KOPT-K1 (cell line): Measurements from ENCODE around the gene TMEM107.
A peak's percentile ranks its signal among the peaks of the same experiment; 100 is the strongest.
"Not testable (repeated sequence)": the region's sequence is repeated elsewhere in the genome, so short reads cannot be mapped to it uniquely, and the experiment has no call there.

Source experiments
- H3K27ac ChIP-seq: fragments of 200-600 bp; sonication (generic); 2 replicates; pipeline ENCODE4 v1.5.1; 2016; ENCODE audit warnings: antibody characterized with exemption, mild to moderate bottlenecking, low read depth, low read length; ENCODE audit not compliant: poor library complexity, severe bottlenecking
- H3K36me3 ChIP-seq: fragments of 200-600 bp; sonication (generic); 2 replicates; pipeline ENCODE4 v1.5.1; 2017; ENCODE audit warnings: antibody characterized with exemption, mild to moderate bottlenecking, low read length, moderate library complexity; ENCODE audit not compliant: insufficient read depth
- H3K9me3 ChIP-seq: fragments of 200-600 bp; sonication (generic); 2 replicates; pipeline ENCODE4 v1.5.1; 2017; ENCODE audit warnings: antibody characterized with exemption, low read length, mild to moderate bottlenecking; ENCODE audit not compliant: insufficient read depth, poor library complexity, severe bottlenecking

Gene TMEM107

DNA sequence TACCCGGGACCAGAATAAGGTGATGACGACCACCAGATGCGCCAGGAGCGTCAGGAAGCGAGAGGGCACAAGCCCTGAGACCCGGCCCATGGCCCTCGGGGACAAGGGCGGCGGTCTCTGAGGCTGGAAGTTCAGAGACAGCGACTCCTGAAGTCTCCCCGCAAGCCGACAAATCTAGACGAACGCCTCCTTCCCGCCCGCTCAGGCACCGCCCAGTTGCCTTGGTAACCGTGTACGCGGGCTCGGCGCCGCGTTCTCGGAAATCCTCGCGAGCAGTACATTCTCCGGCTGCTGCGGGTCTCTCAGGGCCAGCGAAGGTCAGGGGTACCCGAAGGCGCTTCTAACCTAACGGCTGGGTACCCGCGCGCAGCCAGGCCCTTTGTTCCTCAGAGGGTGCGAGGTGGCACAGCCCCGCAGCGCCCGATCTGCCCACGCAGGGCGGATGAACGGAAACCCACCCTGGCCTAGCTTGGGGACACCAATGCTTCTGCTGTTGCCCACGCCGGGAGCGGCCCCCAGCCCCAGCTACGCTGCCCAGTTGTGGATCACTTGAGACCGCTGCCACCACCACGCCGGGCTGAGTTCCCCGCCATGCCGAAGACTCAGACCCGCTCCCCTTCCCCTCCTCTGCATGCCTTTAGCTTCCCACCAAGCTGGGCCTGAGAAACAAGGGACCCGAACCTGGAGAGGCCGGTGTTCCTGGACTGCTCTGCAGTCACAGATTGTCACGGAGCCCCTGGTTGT lies at the start of gene TMEM107:
TSS of gene TMEM107 (minus strand) at position 184 of the 744 bp plus-strand sequence. CDS start at position 90, 94 bp downstream.
- Histone ChIP-seq H3K27ac (peak within 1 kb of the TSS; percentile 85), H3K9me3 (no peaks in the 10 kb centered on the region), H3K36me3 (no peaks in the 10 kb centered on the region)

DNA sequence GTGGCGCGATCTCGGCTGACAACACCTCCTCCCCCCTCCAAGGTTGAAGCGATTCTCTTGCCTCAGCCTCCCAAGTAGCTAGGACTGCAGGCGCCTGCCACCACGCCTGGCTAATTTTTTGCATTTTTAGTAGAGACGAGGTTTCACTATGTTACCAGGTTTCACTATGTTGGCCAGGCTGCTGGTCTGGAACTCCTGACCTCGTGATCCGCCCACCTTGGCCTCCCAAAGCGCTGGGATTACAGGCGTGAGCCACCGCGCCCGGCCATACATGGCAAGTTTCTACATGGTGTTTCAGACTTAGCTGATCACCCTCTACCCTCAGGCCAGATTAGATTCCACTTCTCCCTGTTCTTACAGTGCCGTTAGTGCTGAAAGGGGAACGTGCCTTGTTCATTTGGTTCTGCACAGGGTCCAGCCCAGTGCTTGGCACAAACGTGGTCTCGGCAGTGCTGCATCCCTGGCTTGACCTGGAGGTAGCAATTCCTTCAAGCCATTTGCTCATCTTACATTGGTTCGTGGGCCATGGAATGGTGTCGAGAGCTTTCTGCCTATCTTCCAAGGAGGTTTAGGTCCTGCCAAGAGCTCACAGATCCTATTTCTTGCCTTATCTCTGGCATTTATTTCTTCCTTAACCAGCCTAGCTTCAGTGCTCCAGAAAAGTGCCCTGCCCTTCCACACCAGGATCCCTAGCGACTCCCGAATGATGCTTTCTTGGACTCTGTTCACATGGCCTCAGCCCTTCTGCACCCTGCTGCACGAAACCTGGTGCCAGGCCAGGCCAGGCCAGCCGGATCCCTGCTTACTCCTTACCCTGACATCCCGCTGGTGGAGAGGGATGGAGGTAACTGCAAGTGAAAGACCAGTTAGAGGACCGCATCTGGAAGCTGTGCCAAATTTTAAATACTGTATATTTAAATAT lies 49.0 kb upstream of the TMEM107 start:
- no peak overlapping the region for H3K27ac ChIP-seq
- peaks cover 36% of the 10 kb centered on the region for H3K36me3 ChIP-seq
- H3K9me3 ChIP-seq, result no peaks in the 10 kb centered on the region

DNA sequence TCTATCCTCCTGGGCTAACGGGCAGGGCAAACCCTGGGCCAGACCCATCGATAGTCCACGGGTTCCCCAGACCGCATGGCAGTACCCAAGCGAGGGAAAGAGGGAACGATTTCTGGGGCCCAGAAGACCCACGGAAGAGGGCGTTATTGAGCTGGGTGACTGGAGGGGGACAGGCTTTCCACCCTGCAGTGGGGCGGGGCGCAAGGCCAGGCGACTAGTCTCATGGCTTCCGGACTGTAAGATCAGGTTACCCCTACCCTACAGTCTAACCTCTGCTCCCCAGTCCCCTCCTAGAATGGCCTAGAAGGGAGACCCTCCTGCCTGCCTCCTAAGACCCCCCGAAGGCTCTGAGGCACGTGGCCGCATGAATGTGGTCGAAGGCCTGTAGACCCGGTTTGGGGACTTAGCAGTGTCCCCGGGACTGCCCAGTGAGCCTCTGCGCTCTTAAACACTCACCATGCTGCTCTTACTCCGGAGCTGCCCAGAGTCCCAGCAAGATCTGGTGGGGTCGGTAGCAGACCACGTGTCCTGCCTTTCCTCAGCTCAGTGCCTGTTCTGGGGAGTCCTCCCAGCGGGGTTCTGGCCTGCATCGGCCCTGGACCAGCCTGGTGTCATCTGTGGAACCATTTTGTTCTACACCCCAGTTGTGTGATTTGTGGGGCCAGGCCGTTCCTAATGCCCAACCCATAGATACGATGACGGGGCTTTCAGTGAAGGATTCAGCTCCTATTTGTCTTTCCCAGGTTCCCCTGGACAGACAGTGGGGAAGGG lies 47.4 kb upstream of the TMEM107 start:
- Histone ChIP-seq H3K36me3 (peaks cover 19% of the 10 kb centered on the region), H3K27ac (peak overlapping the region; percentile 88), H3K9me3 (no peaks in the 10 kb centered on the region)

DNA sequence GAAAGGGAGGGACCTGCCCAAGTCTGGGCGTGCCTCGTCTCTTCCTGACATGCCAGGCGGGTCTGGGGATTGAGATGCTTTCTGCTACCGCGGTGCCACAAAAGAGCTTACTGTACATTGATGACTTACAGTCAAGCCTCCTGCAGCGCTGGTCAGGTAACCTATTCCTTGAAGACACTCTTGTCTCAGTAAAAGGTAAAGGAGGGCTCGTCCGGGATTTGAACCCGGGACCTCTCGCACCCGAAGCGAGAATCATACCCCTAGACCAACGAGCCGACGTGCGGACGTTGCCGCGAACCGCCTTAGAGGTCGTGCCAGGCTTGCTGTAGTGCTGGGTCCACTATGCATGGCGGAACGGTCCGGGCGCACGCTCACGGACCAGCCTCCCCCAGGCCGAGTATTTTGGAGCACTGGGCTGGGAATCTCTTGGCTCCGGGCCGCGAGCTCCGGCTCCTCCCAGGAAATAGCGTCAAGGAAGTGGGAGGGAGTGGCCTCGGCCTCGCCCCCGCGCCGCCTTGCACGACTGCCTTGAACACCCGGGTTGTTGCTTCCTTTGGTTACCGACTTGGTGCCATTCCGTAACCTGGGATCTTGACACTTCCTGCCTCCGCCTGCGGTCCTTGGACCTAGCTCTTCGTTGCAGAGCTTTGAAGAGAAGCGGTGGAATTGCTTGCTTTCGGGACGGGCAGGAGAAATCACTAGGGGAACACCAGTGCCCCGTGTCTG lies 46.6 kb upstream of the TMEM107 start:
- peak overlapping the region; percentile 88 for H3K27ac ChIP-seq
- H3K9me3 ChIP-seq, result no peaks in the 10 kb centered on the region
- H3K36me3 ChIP-seq, result peaks cover 12% of the 10 kb centered on the region

DNA sequence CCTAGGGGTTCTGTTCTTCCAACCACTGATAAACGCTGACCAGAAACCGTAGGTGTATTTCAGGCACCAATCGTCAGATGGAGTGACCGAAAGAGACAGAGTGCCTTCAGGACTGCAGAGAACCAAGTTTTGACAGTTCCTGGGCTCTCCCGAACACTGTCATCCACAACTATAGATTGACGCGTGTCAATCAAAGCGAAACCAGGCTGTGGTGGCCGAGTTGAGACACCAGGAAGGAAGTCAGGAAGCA lies 46.1 kb upstream of the TMEM107 start:
- Histone ChIP-seq H3K27ac (peak overlapping the region; percentile 88), H3K9me3 (no peaks in the 10 kb centered on the region), H3K36me3 (peaks cover 7% of the 10 kb centered on the region)

DNA sequence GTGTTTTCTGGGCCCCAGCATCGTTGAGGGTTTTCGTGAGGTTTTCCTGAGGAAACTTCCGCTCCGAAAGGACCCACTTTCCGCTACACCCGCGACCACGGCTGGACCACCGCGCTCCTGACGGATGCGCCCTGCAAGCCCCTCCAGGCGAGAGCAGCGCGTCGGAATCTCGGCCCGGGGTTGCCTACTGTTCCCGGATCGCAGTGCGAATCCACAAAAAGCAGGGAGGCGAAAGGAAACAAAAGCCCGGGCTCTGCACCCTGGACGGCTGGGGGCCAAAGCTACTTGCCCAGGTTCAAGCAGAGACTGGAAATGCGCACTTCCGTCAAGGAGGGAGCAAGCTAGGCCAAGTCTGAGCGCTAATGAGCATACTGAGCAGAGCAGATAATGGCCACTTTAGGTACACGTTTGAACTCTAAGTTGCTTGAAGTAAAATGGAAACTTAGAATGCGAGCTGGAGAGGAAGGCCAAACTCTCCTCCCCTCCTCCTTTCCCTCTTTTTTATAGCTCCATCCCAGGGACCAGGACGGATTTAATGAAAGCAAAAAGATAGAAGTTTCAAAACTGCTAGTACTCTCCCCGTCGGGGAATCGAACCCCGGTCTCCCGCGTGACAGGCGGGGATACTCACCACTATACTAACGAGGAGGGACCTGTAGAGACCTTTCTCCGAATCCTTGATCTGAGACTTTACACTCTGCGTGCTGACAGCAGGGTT lies 45.6 kb upstream of the TMEM107 start:
- no peaks in the 10 kb centered on the region for H3K9me3 ChIP-seq
- H3K27ac ChIP-seq, result peak overlapping the region; percentile 88
- peaks cover 2% of the 10 kb centered on the region for H3K36me3 ChIP-seq

DNA sequence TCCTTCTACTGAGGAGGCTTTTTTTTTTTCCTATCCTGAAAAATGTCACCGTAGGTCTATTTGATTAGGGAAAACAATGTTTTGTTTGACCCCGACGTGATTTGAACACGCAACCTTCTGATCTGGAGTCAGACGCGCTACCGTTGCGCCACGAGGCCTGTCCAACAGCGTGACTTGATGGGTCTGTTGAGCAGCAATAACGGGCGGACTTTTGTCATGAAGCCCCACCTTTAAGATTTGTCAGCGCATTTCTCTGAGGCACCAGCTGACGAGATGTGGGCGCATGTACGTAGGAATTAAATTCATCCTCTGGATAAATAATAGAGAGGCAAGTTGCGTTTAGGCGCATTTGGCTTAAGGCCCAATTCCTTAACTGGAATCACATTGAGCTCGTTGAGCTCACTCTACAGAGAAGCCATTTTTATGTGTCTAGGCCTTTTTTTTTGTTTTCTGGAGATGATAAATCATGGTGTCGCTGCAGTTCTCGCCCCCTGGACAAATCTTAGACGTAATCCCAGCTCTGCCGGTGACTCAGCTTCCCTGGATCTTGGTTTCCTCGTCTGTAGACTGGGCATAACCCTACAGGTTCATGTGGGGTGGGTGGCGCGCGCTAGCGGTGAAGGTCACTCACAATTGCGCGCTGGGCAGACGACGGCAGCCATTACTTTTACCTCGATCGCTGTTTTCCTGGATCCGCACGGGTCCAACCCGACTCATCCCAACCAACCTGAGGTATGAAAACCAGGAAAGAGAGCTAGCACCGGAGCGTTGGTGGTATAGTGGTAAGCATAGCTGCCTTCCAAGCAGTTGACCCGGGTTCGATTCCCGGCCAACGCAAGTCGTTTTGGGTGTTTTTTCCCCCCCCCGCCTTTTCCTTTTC lies 44.8 kb upstream of the TMEM107 start:
- Histone ChIP-seq H3K27ac (peak overlapping the region; percentile 88), H3K36me3 (no peaks in the 10 kb centered on the region), H3K9me3 (no peaks in the 10 kb centered on the region)

DNA sequence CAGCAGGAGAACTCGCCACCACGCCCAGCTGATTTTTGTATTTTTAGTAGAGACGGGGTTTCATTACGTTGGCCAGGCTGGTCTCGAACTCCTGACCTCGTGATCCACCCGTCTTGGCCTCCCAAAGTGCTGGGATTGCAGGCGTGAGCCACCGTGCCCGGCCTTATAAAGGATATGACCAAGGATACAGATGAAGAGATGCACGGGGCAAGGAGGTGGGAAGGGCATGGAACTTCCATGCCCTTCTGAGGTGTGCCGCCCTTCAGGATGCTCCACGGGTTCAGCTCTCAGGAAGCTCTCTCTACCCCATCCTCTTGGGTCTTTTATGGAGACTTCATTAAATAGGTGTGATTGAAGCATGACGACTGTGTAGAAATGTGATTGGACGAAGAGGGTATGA lies 37.8 kb upstream of the TMEM107 start:
- not testable (repeated sequence) for H3K9me3 ChIP-seq, H3K36me3 ChIP-seq, H3K27ac ChIP-seq

DNA sequence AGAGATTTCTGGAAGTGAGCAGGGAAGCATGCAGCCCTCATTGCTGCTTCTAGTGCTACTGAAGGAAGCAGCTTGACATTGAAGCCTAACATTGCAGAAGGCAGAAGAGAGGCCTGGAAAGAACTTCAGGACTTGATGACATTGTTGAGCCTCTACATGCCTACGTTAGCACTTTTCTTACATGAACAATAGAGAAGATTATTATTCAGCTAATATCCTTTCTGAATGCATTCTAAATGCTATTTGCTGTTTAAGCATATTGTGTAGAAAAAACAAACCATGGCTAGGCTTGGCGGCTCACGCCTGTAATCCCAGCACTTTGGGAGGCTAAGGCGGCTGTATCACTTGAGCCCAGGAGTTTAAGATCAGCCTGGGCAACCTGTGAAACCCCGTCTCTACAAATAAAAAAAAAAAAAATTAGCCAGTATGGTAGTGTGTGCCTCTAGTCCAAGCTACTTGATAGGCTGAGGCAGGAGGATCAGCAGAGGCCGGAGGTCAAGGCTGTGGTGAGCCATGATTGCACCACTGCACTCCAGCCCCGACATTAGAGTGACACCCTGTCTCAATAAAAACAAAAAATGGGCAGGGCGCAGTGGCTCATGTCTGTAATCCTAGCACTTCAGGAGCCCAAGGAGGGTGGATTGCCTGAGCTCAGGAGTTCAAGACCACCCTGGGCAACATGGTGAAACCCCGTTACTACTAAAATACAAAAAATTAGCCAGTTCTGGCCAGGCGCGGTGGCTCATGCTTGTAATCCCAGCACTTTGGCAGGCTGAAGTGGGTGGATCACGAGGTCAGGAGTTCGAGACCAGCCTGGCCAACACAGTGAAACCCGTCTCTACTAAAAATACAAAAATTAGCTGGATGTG lies 36.4 kb upstream of the TMEM107 start:
- peaks cover 13% of the 10 kb centered on the region for H3K36me3 ChIP-seq
- H3K27ac ChIP-seq, result no peak overlapping the region
- no peaks in the 10 kb centered on the region for H3K9me3 ChIP-seq

DNA sequence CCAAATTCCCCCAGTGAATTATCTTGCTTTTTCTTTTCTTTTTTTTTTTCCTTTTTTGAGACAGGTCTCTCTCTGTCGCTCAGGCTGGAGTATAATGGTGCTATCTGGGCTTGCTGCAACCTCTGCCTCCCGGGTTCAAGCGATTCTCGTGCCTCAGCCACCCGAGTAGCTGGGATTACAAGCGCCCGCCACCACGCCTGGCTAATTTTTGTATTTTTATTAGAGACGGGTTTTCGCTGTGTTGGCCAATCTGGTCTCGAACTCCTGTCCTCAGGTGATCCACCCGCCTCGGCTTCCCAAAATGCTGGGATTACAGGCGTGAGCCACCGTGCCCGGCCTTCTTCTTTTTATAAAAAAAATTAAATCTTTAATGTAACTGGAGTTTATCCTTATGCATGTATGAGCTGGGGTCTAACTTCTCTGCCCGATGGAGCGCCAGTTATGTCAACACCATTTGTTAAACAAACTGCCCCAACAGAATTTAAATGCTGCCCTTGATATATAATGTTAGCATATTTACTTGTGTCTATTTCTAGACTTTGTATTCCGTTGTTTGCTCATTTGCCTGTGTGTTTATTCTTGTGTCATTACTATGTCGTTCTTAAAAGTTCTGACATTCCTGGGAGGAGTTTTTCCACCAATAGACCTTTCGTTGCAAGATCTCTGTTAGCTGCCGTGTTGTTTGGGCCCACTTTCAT lies 34.7 kb upstream of the TMEM107 start:
- no peaks in the 10 kb centered on the region for H3K9me3 ChIP-seq
- peaks cover 30% of the 10 kb centered on the region for H3K36me3 ChIP-seq
- H3K27ac ChIP-seq, result peak overlapping the region; percentile 98

DNA sequence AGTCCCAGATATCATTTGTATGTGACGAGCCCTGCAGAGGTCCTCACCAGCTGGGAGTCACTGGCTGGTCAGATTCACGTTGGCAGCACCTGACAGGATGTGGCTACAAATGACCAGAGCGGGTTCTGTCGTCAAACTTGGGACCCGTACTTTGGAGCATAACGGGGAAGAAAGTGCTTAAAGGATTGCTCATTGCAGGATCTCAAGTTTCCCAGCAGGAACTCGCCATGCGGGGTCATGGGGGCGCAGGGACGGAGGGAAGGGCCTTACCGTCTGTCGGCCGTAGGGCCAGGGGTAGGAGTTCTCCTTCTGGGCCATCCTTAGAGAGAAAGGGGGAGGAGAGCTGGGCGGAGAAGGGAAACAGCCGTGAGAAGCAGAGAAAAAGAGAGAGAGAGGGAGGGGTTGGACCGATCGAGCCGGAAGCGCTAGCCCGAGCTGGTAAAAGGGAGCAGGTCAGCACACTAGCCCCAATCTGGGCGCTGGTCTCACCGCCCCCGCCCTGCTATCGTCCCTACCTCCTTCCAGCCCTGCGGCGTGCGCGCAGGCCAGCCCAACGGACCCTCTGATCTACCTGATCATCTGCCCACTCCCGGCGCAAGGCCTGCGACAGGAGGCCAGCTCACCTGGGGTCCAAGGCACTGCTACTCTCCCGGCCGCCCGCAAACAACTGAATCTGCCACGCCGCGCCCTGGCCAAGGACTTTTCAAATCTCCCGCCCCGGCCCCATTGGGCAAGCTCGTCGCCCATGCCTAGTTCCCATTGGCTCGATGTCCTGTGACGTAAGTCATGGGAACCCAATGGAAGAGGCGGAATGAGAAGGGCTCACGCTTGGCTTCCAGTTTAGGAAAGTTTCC lies 34.0 kb upstream of the TMEM107 start, which contains the start of gene AURKB:
TSS of gene AURKB (minus strand) at position 669 of the 854 bp plus-strand sequence. CDS start at position 318, 351 bp downstream.
- Histone ChIP-seq H3K36me3 (peaks cover 38% of the 10 kb centered on the region), H3K9me3 (no peaks in the 10 kb centered on the region), H3K27ac (peak within 1 kb of the TSS; percentile 98)
